NCI-H2171 treated with DMSO at 0.1 percent for 48 hours (cell line): Measurements from ENCODE around the gene FGF2.

Experiments used
- DNase-seq: peaks from one replicate; lab custom pipeline; 2025; lab: John Stamatoyannopoulos, UW

FGF2 gene

GRCh38 chr4:122894827-122895226 is 68.2 kb downstream of the FGF2 start:
- no peak for DNase-seq

DNA sequence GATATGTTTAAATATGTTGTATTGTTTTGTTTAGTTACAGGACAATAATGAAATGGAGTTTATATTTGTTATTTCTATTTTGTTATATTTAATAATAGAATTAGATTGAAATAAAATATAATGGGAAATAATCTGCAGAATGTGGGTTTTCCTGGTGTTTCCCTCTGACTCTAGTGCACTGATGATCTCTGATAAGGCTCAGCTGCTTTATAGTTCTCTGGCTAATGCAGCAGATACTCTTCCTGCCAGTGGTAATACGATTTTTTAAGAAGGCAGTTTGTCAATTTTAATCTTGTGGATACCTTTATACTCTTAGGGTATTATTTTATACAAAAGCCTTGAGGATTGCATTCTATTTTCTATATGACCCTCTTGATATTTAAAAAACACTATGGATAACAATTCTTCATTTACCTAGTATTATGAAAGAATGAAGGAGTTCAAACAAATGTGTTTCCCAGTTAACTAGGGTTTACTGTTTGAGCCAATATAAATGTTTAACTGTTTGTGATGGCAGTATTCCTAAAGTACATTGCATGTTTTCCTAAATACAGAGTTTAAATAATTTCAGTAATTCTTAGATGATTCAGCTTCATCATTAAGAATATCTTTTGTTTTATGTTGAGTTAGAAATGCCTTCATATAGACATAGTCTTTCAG is 68.8 kb downstream of the FGF2 start:
- no peak for DNase-seq

DNA sequence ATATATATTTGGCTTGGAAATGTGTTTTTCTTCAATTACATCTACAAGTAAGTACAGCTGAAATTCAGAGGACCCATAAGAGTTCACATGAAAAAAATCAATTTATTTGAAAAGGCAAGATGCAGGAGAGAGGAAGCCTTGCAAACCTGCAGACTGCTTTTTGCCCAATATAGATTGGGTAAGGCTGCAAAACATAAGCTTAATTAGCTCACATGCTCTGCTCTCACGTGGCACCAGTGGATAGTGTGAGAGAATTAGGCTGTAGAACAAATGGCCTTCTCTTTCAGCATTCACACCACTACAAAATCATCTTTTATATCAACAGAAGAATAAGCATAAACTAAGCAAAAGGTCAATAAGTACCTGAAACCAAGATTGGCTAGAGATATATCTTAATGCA is 69.6 kb downstream of the FGF2 start:
- no peak for DNase-seq

GRCh38 chr4:122898370-122899150 is 71.9 kb downstream of the FGF2 start:
- DNase-seq, result no peak

DNA sequence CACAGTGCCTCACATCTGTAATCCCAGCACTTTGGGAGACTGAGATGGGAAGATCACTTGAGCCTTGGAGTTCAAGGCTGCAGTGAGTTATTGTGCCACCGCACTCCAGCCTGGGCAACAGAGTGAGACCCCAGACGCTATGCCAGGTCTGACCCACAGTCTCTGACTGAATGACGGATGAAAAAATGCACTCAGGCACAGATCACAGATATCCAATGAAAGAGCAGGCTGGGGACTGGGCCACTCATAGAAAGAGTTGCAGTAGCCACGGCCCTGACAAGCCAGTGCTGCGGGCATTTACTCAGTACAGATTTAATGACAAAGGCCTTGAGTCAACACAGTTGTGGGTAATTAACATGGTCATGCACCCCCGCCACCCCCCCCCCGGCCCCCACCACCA is 73.1 kb downstream of the FGF2 start:
- no peak for DNase-seq

GRCh38 chr4:122900314-122900713 is 73.7 kb downstream of the FGF2 start:
- DNase-seq, result no peak

DNA sequence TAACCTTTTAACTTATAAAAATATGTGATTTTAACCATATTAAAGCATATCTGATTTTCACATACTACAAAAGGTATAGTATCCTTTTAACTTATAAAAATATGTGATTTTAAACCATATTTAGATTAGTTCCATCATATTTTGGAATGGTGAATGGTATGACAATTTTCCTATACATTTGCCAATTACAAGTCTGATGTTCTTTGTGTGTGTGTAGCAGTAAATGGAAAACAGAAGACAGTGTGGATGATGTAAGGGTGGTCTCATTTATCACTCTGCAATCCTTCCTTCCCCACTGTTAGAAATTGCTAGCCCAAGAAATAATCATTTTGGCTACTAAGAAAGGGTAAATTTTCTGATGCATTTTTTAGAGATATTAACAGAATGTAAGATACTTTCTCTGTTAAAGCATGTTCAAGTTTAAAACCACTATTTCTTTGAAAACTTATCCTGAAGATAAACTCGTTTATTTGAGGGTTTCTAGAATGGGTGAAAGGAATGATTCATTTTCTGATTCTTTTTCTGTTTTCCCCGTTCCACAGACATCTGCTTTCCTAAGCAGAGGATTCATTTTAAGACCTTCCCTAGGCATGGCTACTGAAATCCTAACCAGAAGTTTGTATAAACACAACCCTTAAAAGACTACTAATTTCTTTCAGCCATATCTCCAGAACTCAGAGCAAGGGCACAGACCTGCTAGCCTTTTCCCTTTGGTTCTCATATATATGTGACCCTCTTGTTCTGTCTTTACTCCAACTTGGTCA is 74.8 kb downstream of the FGF2 start:
- no peak for DNase-seq

DNA sequence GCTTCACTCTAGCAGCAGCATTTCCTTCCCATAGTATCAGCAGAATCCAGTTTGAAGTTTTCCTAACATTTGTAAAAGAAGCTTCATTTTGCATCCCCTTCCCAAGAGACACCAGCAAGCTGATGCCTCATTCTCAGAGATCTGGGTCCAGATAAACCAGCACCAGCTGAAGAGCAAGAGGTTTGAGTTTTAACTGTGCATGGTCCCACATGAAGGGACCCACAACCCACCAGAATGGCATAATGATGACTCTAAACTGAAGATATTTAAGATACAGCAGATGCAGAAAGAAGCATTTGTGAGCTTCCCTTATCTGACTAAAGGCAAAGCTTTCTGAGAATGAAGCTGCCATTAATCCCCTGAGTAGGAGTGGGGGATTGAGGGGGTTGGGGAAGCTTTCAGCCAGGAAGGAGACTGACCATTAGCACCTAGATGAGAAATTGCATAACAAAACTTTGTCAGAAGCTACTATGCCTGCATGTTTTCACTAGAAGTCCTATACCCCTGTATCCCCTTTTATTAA is 77.2 kb downstream of the FGF2 start:
- no peak for DNase-seq

DNA sequence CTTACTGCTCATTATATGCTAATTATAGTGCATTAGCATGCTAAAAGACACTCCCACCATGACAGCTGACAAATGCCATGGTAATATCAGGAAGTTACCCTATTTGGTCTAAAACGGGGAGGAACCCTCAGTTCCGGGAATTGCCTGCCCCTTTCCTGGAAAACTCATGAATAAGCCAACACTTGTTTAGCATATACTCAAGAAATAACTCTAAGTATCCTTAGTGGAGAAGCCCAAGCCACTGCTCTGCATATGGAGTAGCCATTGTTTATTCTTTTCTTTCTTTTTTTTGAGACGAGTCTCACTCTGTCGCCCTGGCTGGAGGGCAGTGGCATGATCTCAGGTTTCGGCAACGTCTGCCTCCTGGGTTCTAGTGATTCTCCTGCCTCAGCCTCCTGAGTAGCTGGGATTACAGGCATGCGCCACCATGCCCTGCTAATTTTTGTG is 80.3 kb downstream of the FGF2 start:
- DNase-seq, result no peak

DNA sequence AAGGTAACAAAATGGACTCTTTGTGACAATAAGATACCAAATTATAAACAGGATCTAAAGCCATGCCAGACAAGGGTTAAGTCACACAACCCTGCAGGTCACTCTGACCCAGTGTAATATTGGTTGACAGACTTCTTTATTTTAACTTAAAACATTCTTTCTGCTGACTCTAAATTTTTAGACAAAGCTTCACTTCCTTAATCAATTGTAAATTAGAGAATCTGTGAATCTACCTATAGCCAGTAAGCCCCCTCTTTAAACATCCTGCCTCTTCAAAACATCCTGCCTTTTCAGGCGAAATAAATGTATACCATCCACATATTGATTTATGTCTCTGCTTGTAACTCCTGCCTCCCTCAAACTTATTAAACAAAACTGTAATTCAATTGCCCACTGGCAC is 81.6 kb downstream of the FGF2 start:
- no peak for DNase-seq

DNA sequence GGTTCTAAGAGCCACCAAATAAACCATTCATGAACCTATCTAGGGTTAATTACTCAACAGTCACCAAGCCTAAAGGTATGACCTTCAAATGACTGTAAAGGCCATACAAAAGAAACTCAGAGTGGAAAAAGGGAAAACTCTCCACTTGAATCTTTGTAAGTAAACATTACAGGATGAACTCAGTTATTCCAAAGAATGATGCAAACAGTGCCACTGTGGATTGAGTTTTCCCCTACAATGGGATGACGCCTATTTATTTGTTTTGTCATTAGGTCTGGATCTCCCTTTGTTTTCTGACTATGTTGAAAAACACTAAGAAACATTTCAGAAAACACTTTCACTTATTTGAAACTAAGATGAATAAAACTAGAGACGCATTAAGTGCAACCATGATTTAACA is 83.1 kb downstream of the FGF2 start:
- DNase-seq, result no peak

DNA sequence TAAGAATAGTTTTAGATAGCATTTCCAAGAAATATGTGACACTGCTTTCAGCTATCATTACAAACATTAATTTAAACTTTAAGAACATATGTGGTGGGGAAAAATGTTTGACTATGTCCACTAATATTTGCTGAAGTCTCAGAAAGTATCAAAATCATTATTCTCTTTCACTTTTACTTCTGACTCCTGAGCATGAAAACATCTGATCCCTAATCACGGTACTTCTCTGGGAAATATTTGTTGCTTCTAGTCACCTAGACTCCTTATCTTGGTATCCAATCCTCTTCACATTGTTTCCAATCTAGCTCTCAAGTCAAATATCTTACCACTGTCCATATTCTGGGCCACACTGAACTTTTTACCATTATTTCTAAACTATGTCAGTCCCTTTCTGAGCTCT is 85.0 kb downstream of the FGF2 start:
- no peak for DNase-seq

DNA sequence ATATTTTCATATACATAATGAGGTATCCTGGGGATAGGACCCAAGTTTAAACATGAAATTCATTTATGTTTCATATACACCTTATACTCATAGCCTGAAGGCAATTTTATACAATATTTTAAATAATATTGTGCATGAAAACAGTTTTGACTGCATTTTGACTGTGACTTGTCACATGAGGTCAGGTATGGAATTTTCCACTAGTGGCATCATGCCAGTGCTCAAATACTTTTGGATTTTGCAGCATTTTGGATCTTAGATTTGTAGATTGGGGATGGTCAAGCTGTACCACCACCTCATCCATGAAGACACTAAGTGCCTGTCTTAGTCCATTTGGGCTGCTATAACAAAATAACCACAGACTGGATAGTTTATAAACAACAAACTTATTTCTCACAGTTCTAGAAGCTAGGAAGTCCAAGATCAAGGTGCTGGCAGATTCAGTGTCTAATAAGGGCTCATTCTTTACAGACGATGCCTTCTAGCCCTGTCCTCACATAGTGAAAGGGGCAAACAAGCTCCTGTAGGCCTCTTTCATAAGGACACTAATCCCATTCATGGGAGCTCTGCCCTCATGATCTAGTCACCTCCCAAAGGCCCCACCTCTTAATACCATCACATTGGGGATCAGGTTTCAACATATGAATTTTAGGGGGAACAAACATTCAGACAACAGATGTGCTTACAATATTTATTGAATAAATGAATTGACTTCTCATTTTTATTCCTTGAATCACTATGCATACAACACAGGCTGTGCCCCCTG is 86.4 kb downstream of the FGF2 start:
- DNase-seq, result no peak

DNA sequence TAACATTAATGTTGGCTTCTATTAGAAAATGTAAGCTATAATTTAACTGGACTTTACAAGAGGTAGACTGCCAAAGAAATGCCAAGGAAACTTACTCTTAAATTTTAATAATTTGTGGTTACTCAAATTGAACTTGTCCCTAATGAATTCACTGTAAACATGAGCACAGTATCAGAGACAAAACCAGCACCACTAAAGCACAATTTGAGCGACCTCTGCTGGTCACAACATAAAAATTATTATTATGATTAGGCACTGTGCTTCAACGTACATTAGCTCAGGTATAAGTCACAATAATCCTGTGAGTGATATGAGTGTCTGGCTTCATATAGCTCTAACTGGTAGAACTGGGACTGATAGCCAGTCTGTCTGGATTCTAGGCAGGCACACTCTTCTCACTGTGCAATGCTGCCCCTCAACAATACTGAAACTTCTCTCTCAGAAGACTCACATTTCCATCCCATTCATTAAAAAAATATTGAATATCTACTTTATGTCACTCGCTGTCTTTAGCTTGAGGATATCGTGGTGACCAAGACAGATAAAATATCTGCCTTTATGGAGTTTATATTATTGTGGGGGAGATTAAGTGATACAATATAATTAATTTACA is 87.8 kb downstream of the FGF2 start:
- no peak for DNase-seq

GRCh38 chr4:122914938-122915337 is 88.3 kb downstream of the FGF2 start:
- no peak for DNase-seq

- DNase-seq, result no peak
These were observed 91.1 kb downstream of the FGF2 start for GRCh38 chr4:122917731-122918130.

GRCh38 chr4:122920473-122920872 is 93.8 kb downstream of the FGF2 start:
- DNase-seq, result no peak

DNA sequence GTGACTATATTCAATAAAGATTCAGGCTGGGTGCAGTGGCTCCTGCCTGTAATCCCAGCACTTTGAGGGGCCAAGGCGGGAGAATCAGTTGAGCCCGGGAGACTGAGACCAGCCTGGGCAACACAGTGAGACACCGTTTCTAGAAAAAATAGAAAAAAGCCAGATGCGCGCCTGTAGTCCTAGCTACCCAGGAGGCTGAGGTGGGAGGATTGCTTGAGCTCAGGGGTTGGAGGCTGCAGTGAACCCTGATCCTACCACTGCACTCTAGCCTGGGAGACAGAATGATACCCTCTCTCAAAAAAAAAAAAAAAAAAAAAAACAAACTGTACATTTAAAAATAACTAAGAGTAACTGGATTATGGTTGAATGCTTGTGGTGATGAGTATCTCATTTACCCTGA is 94.7 kb downstream of the FGF2 start:
- no peak for DNase-seq

GRCh38 chr4:122921971-122922876 is 95.6 kb downstream of the FGF2 start, which contains the start of gene NUDT6:
Gene NUDT6, minus strand, starts transcription at chr4:122922597. Its CDS starts 25 bp downstream, at chr4:122922572.
- peak; percentile 36 for DNase-seq

GRCh38 chr4:122922877-122923511 is 96.4 kb downstream of the FGF2 start:
- DNase-seq, result peak; percentile 71
